ENCODE results near the gene NEDD4L. TPM values are rescaled to one million over a fixed set of nuclear protein-coding genes. Genes with fewer than 3 reads are reported as not detected.

NEDD4L gene
- total RNA-seq, 4 donors from 2014 or later: 32.5 to 65.6 (median 43.4) TPM

GRCh38 chr18:58157237-58157636, 113.2 kb downstream of the NEDD4L start:
- TF ChIP-seq CTCF (IDR thresholded peaks at IDR 0.05; ENCODE audit: low read depth): no peak

DNA sequence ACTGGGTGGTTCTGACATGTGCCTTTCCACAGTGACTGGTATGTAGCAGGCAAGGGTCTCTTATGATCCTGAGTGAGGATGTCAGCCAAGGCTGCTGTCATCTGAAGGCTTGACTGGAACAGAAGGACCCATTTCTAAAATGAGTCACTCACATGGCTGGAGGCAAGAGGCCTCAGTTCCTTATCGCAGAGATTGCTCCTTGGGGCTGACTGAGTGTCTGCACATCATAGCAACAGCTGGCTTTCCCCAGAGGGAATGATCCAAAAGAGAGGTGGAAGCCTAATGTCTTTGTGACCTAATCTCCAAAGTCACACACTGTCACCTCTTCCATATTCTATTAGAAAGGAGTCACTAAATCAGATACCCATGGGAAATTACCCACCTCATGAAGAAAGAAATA, 114.0 kb downstream of the NEDD4L start:
- TF ChIP-seq CTCF (IDR thresholded peaks at IDR 0.05; ENCODE audit: low read depth): no peak

DNA sequence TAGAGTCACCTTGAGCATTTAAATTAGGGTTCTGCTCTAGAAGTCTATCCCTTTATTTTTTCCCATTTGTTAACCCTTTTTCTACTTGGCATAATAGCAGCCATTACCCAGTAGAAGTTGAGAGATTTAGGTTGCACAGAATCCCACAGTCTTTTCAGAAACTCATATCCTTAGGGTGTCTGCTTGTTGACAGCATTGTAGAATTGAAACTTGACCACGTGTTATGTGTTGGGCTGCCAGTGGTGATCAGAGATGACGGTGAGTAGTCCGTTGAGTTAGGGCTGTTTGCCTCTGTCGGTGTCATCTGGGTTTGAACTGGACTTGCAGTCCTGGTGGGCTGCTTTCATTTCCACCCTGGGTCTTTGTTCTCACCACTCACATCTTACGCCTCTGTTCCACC, 114.4 kb downstream of the NEDD4L start:
- TF ChIP-seq CTCF (IDR thresholded peaks at IDR 0.05; ENCODE audit: low read depth): no peak

GRCh38 chr18:58161659-58162058, 117.6 kb downstream of the NEDD4L start:
- no peak for TF ChIP-seq CTCF (IDR thresholded peaks at IDR 0.05; ENCODE audit: low read depth)

- TF ChIP-seq CTCF (IDR thresholded peaks at IDR 0.05; ENCODE audit: low read depth): no peak
Measured at GRCh38 chr18:58162127-58162526, 118.1 kb downstream of the NEDD4L start.

DNA sequence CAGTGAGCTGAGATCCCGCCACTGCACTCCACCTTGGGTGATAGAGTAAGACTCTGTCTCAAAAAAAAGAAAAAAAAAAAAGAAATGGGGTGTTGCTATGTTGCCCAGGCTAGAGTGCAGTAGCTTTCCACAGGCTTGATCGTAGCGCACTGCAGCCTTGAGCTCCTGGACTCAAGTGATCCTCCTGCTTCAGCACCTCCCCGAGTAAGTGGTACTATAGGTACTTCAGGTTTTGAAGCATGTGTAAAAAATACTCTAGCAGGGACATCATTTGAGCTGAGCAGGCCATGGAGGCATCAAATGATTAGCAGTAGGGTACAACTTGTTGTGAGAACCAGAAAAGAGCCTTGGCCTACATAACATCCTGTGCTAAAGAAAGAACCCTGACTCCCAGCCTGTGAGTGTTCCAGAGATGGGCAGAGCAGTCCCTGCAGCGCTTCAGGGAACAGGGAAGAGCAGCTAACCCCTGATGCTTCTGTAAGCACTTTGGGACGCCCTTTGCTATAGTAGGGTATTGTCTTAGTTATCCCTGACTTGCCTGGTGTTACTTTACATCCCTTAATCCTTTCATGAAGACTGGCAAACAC, 119.1 kb downstream of the NEDD4L start:
- TF ChIP-seq CTCF (IDR thresholded peaks at IDR 0.05; ENCODE audit: low read depth): no peak

DNA sequence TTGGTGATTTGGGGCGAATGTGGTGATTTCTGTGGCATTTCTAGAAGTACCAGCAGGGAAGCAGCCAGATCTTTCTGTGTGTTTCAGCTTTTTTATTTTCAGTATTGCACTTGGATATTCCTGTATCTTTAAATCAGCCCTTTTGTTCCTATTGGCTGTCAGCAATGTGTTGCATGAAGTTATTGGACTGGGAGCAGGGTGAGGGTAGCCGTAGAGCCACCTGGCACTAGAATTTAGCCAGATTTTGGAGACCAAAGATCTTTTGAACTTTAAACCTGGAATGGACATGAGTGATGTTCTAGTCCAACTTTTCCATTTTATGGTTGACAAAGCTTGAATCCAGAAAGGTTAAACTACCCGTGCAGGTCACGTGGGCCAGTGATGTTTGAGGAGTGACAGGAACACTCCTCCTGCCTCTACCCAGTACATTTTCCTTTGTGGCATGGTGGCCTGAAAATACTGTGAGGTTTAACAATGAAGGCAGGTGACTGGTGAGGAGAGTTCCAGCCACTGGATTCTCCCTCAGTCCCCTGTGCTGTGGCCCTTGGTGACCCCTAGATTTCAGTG, 122.3 kb downstream of the NEDD4L start:
- no peak for TF ChIP-seq CTCF (IDR thresholded peaks at IDR 0.05; ENCODE audit: low read depth)
